GM21515 (cell line): ENCODE measurements around the gene MTX3.

Experiments
- ATAC-seq: cut with Tn5 transposase; IDR thresholded peaks from one replicate; pipeline ENCODE4 v1.9.1; 2021; ENCODE audit not compliant: unreplicated experiment

Gene MTX3

DNA sequence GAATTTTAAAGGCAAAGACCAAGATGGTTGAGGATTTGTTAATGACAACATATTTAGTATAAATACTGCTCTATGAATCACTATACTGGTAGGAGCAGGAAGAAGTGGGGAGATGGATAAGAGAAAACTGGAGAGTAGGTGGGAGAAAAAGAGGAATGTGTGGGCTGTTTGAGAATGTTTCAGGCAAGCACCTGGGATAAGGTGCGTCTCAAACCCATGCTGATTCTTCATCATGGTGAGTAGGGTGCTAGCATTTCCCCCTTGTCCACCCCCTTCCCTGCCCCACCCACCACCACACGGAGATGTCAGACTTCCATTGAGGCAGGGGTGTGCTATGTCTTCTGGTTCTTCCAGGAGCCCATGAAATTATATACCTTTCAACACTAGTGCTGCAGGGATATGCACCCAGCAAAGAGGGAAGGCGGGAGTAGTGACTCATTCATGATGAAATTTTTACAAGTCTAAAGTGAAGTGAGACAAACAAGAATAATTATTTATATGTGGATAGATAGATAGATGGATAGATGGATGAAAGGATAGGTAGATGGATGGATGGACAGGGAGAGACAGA lies 54.3 kb downstream of the MTX3 start:
- ATAC-seq: no peak

DNA sequence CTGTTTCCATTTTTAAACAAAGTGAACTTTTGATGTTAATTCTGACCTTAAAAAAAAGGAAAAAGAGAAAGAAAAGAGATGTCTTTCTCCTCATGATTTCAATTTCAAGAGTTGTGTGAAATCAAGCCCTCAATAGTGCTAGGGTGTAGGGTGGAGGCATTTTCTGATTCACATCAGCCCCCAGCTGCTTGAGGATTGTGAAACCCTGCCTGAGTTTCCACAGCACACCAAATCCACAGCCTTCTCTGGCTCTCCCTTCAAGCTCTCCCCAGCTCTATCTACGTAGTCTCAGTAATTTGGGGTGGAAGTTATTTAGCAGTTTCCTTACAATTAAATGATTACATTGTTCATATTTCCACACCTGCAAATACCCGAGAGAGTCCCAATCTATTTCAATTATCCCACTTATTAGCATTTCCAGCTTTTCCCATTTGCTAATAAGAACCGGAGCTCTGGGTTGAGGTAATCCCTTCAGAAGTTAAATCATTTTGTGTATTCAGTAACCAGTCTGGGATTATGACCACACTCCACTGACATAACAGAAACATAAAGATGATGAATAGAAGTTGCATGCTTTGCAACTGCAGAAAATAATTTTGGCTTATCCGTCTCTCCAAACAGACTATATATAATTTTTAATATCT lies 54.9 kb downstream of the MTX3 start:
- ATAC-seq: no peak

DNA sequence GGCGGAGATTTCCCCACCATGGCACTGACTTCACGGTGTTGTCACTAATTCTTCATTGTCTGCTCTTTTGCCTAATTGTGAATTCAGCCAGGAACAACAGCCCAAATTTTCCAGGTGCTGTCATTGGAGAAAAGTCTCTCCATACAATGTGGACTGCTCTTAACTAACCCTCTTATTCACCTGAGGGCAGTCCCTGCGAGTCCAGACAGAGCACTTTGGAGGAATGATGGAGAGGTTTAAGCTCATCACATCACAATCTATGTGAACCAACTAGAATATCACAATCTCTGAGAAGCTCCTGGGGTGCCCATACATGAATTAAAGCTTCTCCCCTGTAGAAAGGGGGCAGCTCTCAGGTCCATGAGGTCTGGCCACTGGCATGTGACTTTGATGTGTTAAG lies 56.4 kb downstream of the MTX3 start:
- no peak for ATAC-seq

DNA sequence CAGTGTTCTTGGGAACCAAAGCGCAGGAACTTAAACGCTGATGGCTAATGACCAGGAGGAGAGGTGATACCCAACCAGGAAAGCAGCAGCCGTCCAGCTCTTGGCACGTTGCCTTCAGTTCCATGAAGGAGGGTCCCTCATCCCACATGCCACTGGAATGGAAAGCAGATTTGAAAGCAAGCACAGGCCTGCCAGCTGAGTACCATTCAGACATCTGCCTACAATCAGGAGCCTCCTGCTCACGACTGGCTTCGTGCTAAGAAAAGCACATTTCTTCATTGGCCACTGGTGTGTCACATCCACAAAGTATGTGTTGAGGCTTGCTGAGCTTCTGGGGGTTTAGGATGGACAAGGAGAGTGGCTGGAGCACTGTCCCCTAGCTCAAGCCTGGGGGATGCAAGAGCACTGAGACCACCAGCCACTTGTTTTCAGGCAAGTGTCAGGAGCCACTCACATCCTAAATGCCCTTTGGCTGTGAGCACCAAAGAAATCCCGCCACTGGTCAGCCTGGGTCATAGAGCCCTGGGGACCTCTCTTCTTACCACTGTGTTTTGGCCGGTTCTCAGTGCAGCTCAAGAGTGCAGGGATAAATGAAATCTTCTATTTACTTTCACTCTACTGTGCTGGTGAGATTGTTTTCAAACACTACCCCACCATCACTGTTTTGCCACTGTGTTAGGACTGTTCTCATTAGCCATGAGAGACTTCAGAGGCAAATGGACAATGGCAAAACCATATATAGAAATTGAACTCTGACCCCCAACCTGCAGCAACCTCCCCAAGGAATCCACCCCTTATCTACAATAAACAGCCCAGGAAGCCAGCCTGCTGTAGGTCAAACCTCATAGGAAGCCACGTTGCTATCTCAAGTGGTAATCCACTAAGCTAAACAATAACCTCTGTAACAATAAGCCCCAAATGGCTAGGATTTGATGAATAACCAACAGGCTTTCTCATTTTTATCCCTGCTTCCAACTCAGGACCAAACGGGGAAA lies 58.3 kb downstream of the MTX3 start:
- no peak for ATAC-seq

DNA sequence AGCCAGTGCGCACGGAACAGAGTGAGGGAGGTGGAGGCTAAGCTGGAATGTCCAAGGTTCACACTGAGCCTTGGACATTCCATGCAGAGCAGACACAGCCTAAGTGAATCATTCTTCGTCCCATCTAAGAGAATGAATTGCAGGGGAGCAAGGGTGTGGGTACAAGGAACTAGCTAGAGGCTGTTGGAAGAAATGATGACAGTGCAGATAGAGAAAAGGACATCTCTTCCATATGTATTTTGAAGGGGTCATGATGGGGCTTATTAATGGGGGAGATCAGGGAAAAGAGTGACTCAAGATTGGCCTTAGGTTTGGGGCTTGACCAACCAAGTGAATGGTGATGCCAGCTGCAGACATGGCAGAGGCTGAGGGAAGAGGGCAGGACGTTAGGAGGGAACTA lies 59.2 kb downstream of the MTX3 start:
- ATAC-seq: no peak

DNA sequence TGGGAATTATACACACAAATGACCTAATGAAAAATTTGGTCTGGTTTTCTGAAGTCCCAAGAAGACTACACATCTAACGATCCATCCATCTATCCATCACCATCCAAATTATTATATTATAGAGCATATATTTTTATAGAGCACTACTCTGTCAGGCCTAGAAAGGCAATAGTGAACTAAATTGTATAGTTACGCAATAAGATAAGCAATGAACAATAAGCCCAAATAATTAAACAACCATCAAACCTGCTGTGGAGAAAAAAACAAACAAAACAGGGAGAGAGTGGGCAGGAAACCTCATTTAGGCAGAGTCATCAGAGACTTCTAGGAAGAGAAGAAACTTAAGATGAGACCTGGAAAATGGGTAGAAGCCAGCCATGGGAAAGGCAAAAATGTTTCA lies 59.7 kb downstream of the MTX3 start:
- ATAC-seq: no peak

DNA sequence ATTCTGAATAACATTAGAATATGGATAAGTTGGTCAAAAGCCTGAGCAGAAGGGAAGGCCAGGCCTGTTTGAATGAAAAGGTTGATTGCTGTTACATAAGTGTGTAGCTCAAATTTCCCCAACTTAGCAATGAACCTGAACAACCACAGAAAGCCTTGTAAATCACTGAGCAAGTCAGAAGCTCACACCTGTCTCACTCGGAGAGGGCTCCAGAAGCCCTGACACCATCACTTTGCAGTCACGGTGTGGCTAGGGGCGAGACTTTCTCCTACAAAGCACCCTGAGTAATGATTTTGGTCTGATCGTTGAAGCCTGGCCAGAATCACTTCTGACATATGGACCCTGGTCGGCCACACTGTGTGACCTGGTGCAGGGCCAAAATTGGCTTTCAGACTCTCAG lies 62.0 kb downstream of the MTX3 start:
- ATAC-seq: no peak
